Nephron (organoid): ENCODE data around the gene ZCCHC13.

Experiments used
- H3K27ac Mint-ChIP-seq, 3 experiments: 2 replicates each; pipeline ENCODE4 v1.8.0; 2020; ENCODE audit warnings: mixed read lengths in 3 of 3, mild to moderate bottlenecking in 2 of 3, moderate library complexity in 1 of 3
- H3K27me3 Mint-ChIP-seq: 2 replicates; pipeline ENCODE4 v1.8.0; 2021; ENCODE audit warnings: low read depth, mild to moderate bottlenecking, moderate library complexity, mixed read lengths
- H3K36me3 Mint-ChIP-seq: 2 replicates; pipeline ENCODE4 v1.8.0; 2020; ENCODE audit warnings: low read depth, mixed read lengths
- H3K4me1 Mint-ChIP-seq: 2 replicates; pipeline ENCODE4 v1.8.0; 2020; ENCODE audit warnings: mixed read lengths
- H3K4me3 Mint-ChIP-seq, 3 experiments: 2 replicates each; pipeline ENCODE4 v1.8.0; 2020; ENCODE audit warnings: mild to moderate bottlenecking in 3 of 3, mixed read lengths in 3 of 3, moderate library complexity in 2 of 3
- H3K9me3 Mint-ChIP-seq: 2 replicates; pipeline ENCODE4 v1.8.0; 2020; ENCODE audit warnings: mixed read lengths
- TF ChIP-seq, protein P1 (sequence below), 3 experiments: fragments of 200-600 bp; sonication (generic); IDR thresholded peaks; one replicate each; pipeline ENCODE4 v1.5.0; 2021; ENCODE audit warnings: antibody characterized with exemption in 3 of 3; ENCODE audit not compliant: unreplicated experiment in 3 of 3

ZCCHC13 gene

GRCh38 chrX:74344280-74344622 is 40.3 kb downstream of the ZCCHC13 start:
- no peaks in the 10 kb centered on the region for H3K4me1 Mint-ChIP-seq
- H3K9me3 Mint-ChIP-seq: peaks cover 16% of the 10 kb centered on the region
- H3K27ac Mint-ChIP-seq: no peak overlapping the region
- TF ChIP-seq, protein P1, sequence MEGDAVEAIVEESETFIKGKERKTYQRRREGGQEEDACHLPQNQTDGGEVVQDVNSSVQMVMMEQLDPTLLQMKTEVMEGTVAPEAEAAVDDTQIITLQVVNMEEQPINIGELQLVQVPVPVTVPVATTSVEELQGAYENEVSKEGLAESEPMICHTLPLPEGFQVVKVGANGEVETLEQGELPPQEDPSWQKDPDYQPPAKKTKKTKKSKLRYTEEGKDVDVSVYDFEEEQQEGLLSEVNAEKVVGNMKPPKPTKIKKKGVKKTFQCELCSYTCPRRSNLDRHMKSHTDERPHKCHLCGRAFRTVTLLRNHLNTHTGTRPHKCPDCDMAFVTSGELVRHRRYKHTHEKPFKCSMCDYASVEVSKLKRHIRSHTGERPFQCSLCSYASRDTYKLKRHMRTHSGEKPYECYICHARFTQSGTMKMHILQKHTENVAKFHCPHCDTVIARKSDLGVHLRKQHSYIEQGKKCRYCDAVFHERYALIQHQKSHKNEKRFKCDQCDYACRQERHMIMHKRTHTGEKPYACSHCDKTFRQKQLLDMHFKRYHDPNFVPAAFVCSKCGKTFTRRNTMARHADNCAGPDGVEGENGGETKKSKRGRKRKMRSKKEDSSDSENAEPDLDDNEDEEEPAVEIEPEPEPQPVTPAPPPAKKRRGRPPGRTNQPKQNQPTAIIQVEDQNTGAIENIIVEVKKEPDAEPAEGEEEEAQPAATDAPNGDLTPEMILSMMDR (IDR thresholded peaks at IDR 0.05; ENCODE audit: unreplicated experiment in 3 of 3): no peak
- no peaks in the 10 kb centered on the region for H3K36me3 Mint-ChIP-seq
- H3K4me3 Mint-ChIP-seq: no peak overlapping the region
- H3K27me3 Mint-ChIP-seq: no peaks in the 10 kb centered on the region

- Mint-ChIP-seq H3K27me3 (no peaks in the 10 kb centered on the region), H3K9me3 (peaks cover 11% of the 10 kb centered on the region), H3K36me3 (no peaks in the 10 kb centered on the region), H3K4me3 (no peak overlapping the region), H3K4me1 (no peaks in the 10 kb centered on the region), H3K27ac (no peak overlapping the region)
- TF ChIP-seq, protein P1 (IDR thresholded peaks at IDR 0.05; ENCODE audit: unreplicated experiment in 3 of 3): no peak
Observed at GRCh38 chrX:74346088-74346487, 42.1 kb downstream of the ZCCHC13 start.

DNA sequence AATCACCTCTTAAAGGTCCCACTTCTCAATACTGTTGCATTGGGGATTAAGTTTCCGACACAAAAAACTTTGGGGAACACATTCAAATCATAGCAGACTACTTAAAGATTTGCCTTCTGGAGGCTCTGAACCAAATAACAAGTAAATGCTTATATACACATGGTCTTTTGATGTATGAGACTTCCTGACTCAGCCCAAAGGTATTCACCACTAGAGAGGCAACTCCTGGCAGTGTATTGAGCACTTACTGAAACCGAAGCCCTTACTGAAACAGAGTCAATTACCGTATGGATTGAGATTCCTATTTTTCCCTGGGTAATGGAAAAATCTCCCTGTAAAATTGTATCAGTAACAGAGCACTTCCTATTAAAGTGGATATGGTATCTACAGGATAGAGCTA is 45.4 kb downstream of the ZCCHC13 start:
- Mint-ChIP-seq H3K27me3 (no peaks in the 10 kb centered on the region), H3K4me1 (no peaks in the 10 kb centered on the region), H3K4me3 (no peak overlapping the region), H3K27ac (no peak overlapping the region), H3K9me3 (peaks cover 2% of the 10 kb centered on the region), H3K36me3 (no peaks in the 10 kb centered on the region)
- TF ChIP-seq, protein P1 (IDR thresholded peaks at IDR 0.05; ENCODE audit: unreplicated experiment in 3 of 3): no peak

DNA sequence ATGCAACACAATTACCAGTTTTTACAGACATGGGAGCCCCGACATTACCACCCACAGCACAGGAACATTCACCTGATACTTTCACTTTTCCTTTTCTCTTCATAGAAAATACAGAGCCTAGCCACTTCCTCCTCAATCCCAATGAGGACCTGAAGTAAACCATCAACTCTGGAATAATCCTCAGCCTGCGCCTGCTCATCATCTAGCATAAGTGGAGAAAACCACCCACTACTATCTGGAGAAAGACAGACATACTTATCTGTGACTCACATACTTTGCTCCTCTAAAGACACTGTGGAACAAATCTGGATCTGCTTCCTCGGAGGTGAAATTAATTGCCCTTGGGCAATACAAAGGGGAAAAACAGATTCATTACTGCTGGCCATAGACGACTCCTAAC is 47.8 kb downstream of the ZCCHC13 start:
- Mint-ChIP-seq H3K9me3 (no peaks in the 10 kb centered on the region), H3K27ac (no peak overlapping the region), H3K4me3 (no peak overlapping the region), H3K4me1 (no peaks in the 10 kb centered on the region), H3K27me3 (no peaks in the 10 kb centered on the region), H3K36me3 (no peaks in the 10 kb centered on the region)
- TF ChIP-seq, protein P1 (IDR thresholded peaks at IDR 0.05; ENCODE audit: unreplicated experiment in 3 of 3): no peak

DNA sequence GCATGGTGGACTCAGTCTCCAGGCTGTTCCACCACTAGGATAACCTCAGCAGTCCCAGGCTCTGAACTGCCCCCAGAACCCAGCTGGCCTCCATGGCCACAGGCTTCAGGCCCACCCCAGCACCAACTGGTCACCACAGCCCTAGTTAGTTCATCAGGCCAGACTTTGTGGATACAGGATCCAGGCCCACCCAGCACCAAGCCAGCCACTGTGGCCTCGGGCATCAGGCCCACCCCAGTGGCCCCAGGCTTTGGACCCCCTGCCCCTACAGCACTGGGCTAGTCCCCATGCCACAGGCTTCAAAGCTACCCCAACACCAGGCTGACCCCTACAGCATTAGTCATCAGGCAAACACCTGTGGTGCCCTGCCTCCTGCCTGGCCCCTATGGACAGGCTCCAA is 50.0 kb downstream of the ZCCHC13 start:
- H3K27ac Mint-ChIP-seq: no peak overlapping the region
- H3K9me3 Mint-ChIP-seq: no peaks in the 10 kb centered on the region
- no peaks in the 10 kb centered on the region for H3K4me1 Mint-ChIP-seq
- H3K4me3 Mint-ChIP-seq: no peak overlapping the region
- H3K27me3 Mint-ChIP-seq: peaks cover 4% of the 10 kb centered on the region
- TF ChIP-seq, protein P1 (IDR thresholded peaks at IDR 0.05; ENCODE audit: unreplicated experiment in 3 of 3): no peak
- H3K36me3 Mint-ChIP-seq: no peaks in the 10 kb centered on the region
